GM23248 (cell line): Measurements from ENCODE around the gene CXADR. TPM values are rescaled to one million over a fixed set of nuclear protein-coding genes. Genes with fewer than 3 reads are reported as not detected.
"Not testable (repeated sequence)": the region's sequence is repeated elsewhere in the genome, so short reads cannot be mapped to it uniquely, and the experiment has no call there.

Experiments
- DNase-seq: peaks from one replicate; pipeline ENCODE4 v3.0.0-alpha.2; 2015
- H2AFZ ChIP-seq: fragments of 200-600 bp; sonication (generic); 2 replicates; pipeline ENCODE4 v1.6.1; 2016; ENCODE audit warnings: antibody characterized with exemption
- H3F3A ChIP-seq: fragments of 200-600 bp; sonication (generic); 2 replicates; pipeline ENCODE4 v1.6.1; 2016; ENCODE audit warnings: mild to moderate bottlenecking, antibody characterized with exemption, mixed run types; ENCODE audit not compliant: insufficient read depth
- H3K27ac ChIP-seq: fragments of 200-600 bp; sonication (generic); 2 replicates; pipeline ENCODE4 v1.5.1; 2016; ENCODE audit warnings: mild to moderate bottlenecking
- H3K27me3 ChIP-seq: fragments of 200-600 bp; sonication (generic); replicated peaks from 2 replicates; pipeline ENCODE4 v1.6.1; 2016; ENCODE audit warnings: mild to moderate bottlenecking; ENCODE audit not compliant: insufficient read depth
- H3K36me3 ChIP-seq: fragments of 200-600 bp; sonication (generic); 2 replicates; pipeline ENCODE4 v1.6.1; 2016; ENCODE audit warnings: low read depth, mild to moderate bottlenecking
- H3K4me1 ChIP-seq: fragments of 200-600 bp; sonication (generic); 2 replicates; pipeline ENCODE4 v1.6.1; 2016; ENCODE audit warnings: mild to moderate bottlenecking; ENCODE audit not compliant: insufficient read depth
- H3K4me2 ChIP-seq: fragments of 200-600 bp; sonication (generic); one replicate; pipeline ENCODE4 v1.6.1; 2016; ENCODE audit warnings: mild to moderate bottlenecking; ENCODE audit not compliant: unreplicated experiment
- H3K4me3 ChIP-seq: fragments of 200-600 bp; sonication (generic); 2 replicates; pipeline ENCODE4 v1.5.1; 2016; ENCODE audit warnings: mild to moderate bottlenecking
- H3K79me2 ChIP-seq: fragments of 200-600 bp; sonication (generic); 2 replicates; pipeline ENCODE4 v1.6.1; 2016; ENCODE audit warnings: mild to moderate bottlenecking; ENCODE audit not compliant: insufficient read depth
- H3K9ac ChIP-seq: fragments of 200-600 bp; sonication (generic); 2 replicates; pipeline ENCODE4 v1.6.1; 2016; ENCODE audit warnings: mild to moderate bottlenecking
- H3K9me2 ChIP-seq: fragments of 200-600 bp; sonication (generic); 2 replicates; pipeline ENCODE4 v1.6.1; 2016; ENCODE audit warnings: mixed run types, mild to moderate bottlenecking, moderate library complexity; ENCODE audit not compliant: insufficient read depth
- H3K9me3 ChIP-seq: fragments of 200-600 bp; sonication (generic); one replicate; pipeline ENCODE4 v1.6.1; 2017; ENCODE audit warnings: low read depth
- H4K20me1 ChIP-seq: fragments of 200-600 bp; sonication (generic); 2 replicates; pipeline ENCODE4 v1.6.0; 2016; ENCODE audit not compliant: insufficient read depth
- EZH2 ChIP-seq: fragments of 200-600 bp; sonication (generic); IDR thresholded peaks from 2 replicates; pipeline ENCODE4 v1.6.1; 2018; ENCODE audit warnings: antibody characterized with exemption, mild to moderate bottlenecking; ENCODE audit not compliant: insufficient read depth, poor library complexity, severe bottlenecking
- EZH2phosphoT487 ChIP-seq: fragments of 200-600 bp; sonication (generic); IDR thresholded peaks from 2 replicates; pipeline ENCODE4 v1.6.1; 2018; ENCODE audit warnings: antibody characterized with exemption, moderate library complexity, mild to moderate bottlenecking, low read depth; ENCODE audit not compliant: insufficient read depth
- WGBS, 2 experiments: methylation state at CpG; one replicate each; pipeline ENCODE4 v1.1.6; 2015 to 2017; ENCODE audit warnings: low lambda C conversion rate in 2 of 2, low coverage in 1 of 2; ENCODE audit errors: missing lambda C conversion rate in 2 of 2; 5-methylcytosine and 5-hydroxymethylcytosine counted together
- in situ Hi-C: fragments of 300-500 bp; cut with MboI; formaldehyde crosslinking; loops from 2 replicates; pipeline ENCODE4 v1.15.0; 2020
- polyA plus RNA-seq: library from polyadenylated mRNA; unstranded; fragments of >200 nt; fragmentation: Nextera tagmentation; extraction: Ambion mirVana; gene quantifications from 2 replicates; pipeline ENCODE4 v1.2.1, GENCODE V29; 2016
- total RNA-seq: library from RNA; depleted of rRNA; stranded (reverse); fragments of >200 nt; shearing (Covaris generic); gene quantifications from 2 replicates; pipeline ENCODE4 v1.2.3, GENCODE V29; 2014

CXADR gene
- total and polyA plus RNA-seq, 2 experiments from 2014 or later: 0.23 TPM; not detected in 1

DNA sequence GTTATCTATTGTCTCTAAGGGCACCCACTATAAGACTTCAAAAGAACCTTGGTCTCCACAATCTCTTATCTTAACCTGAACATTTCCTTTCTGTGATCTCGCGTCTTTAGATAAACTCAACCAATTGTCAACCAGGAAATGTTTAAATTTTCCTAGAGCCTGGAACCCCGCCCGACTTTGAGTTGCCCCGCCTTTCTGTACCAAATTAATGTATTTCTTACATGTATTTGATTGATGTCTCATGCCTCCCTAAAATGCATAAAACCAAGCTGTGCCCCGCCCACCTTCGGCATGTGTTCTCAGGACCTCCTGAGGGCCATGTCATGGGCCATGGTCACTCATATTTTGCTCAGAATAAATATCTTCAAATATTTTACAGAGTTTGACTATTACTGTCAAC lies 5.9 kb upstream of the CXADR start:
- no peaks in the 10 kb centered on the region for H4K20me1 ChIP-seq
- H2AFZ ChIP-seq: no peak overlapping the region
- H3K9ac ChIP-seq: no peak overlapping the region
- WGBS, 2 experiments: 78 to 90% methylated on average over 7 of the region's 7 CpGs
- H3F3A ChIP-seq: peaks cover 4% of the 10 kb centered on the region
- no peak overlapping the region for H3K27ac ChIP-seq
- H3K9me2 ChIP-seq: no peaks in the 10 kb centered on the region
- H3K4me3 ChIP-seq: no peak overlapping the region
- DNase-seq: no peak
- no peaks in the 10 kb centered on the region for H3K9me3 ChIP-seq
- no peak for TF ChIP-seq EZH2phosphoT487
- no peak overlapping the region for H3K4me2 ChIP-seq
- peaks cover 4% of the 10 kb centered on the region; the same call in 1 of the 2 replicates for H3K27me3 ChIP-seq
- H3K4me1 ChIP-seq: peaks cover 6% of the 10 kb centered on the region; the same call in 1 of the 2 replicates
- no peaks in the 10 kb centered on the region for H3K36me3 ChIP-seq
- in situ Hi-C loops: no loop called here
- no peaks in the 10 kb centered on the region for H3K79me2 ChIP-seq

DNA sequence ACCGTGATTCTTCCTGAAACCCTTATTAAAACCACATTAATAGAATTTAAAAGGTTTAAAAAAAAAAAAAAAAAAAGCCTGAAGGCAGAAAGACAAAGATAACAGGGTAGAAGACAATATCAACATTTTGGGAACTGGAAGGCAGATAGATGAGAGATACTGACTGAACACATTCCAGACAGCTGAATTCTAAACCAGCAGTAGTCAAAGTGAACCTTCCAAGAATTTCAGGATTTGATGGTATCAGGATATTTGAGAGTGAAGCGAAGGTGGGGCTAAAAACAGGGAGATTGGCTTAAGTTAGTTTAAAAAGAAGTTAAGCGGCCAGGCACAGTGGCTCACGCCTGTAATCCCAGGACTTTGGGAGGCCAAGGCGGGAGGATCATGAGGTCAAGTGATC lies 5.3 kb upstream of the CXADR start:
- Histone ChIP-seq H3K9me3 (no peaks in the 10 kb centered on the region), H3K9me2 (no peaks in the 10 kb centered on the region), H3F3A (peaks cover 7% of the 10 kb centered on the region), H3K27ac (no peak overlapping the region), H3K9ac (no peak overlapping the region), H3K36me3 (no peaks in the 10 kb centered on the region), H3K79me2 (no peaks in the 10 kb centered on the region), H3K4me3 (no peak overlapping the region), H3K27me3 (peaks cover 8% of the 10 kb centered on the region; the same call in 1 of the 2 replicates), H2AFZ (no peak overlapping the region), H3K4me2 (no peak overlapping the region), H4K20me1 (no peaks in the 10 kb centered on the region), H3K4me1 (peaks cover 9% of the 10 kb centered on the region; the same call in 1 of the 2 replicates)
- TF ChIP-seq EZH2phosphoT487 (no peak), EZH2 (no peak)
- in situ Hi-C loops: no loop called here
- 80 to 82% methylated on average over 5 of the region's 5 CpGs for WGBS, 2 experiments
- no peak for DNase-seq

GRCh38 chr21:17513214-17514123 lies 626 bp downstream of the CXADR start:
- no peak overlapping the region for H3K27ac ChIP-seq
- 3 to 4% methylated on average over 35 to 69 of the region's 69 CpGs for WGBS, 2 experiments

GRCh38 chr21:17514124-17514845 lies 1.4 kb downstream of the CXADR start:
- Histone ChIP-seq H3K4me1 (peaks cover 9% of the 10 kb centered on the region; the same call in 1 of the 2 replicates), H3K9me3 (no peaks in the 10 kb centered on the region), H3K27me3 (peaks cover 32% of the 10 kb centered on the region), H3K9me2 (no peaks in the 10 kb centered on the region), H4K20me1 (no peaks in the 10 kb centered on the region), H2AFZ (no peak overlapping the region), H3K36me3 (no peaks in the 10 kb centered on the region), H3F3A (peaks cover 7% of the 10 kb centered on the region), H3K79me2 (no peaks in the 10 kb centered on the region), H3K27ac (no peak overlapping the region), H3K4me2 (peak overlapping the region; percentile 72), H3K9ac (no peak overlapping the region), H3K4me3 (no peak overlapping the region; the same call in 1 of the 2 replicates)
- DNase-seq: peak; percentile 27
- TF ChIP-seq EZH2 (no peak), EZH2phosphoT487 (no peak)
- 88 to 91% methylated on average over 13 of the region's 13 CpGs for WGBS, 2 experiments
- in situ Hi-C loops: no loop called here

More at GRCh38 chr21:17513214-17514123, 626 bp downstream of the CXADR start:
- H3K27me3 ChIP-seq: peaks cover 32% of the 10 kb centered on the region
- H3K9ac ChIP-seq: no peak overlapping the region
- no peaks in the 10 kb centered on the region for H3K36me3 ChIP-seq
- H2AFZ ChIP-seq: peak overlapping the region; percentile 48
- peaks cover 9% of the 10 kb centered on the region; the same call in 1 of the 2 replicates for H3K4me1 ChIP-seq
- no peaks in the 10 kb centered on the region for H3K9me3 ChIP-seq
- no peaks in the 10 kb centered on the region for H4K20me1 ChIP-seq
- in situ Hi-C loops: no loop called here
- peak; percentile 42 for DNase-seq
- H3K4me3 ChIP-seq: peak overlapping the region; percentile 63
- no peaks in the 10 kb centered on the region for H3K79me2 ChIP-seq
- peaks cover 7% of the 10 kb centered on the region for H3F3A ChIP-seq
- TF ChIP-seq EZH2phosphoT487 (no peak), EZH2 (no peak)
- peak overlapping the region; percentile 72 for H3K4me2 ChIP-seq
- H3K9me2 ChIP-seq: no peaks in the 10 kb centered on the region

DNA sequence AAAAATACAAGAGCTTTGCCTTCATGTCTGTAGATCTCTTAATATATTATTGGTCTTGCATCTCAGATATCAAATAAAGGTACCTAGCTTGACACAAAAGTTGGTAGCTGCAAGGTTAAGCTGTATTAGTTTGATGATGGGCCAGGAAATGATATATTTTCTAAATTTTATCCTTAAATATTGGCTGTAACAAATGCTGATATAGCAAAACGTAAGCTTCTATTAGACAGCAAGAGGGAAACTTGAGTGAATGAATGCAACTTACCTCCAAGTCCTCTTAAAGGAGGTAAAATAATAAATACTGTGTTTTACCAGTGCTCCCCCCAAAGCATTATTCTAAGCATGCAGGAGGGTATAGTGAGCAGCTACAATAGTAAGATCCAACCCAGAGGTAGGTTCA lies 4.2 kb downstream of the CXADR start:
- H2AFZ ChIP-seq, H3K4me2 ChIP-seq, H3F3A ChIP-seq, in situ Hi-C loops, H3K9me3 ChIP-seq, H3K4me3 ChIP-seq, DNase-seq, H3K27ac ChIP-seq, H3K9me2 ChIP-seq, H3K9ac ChIP-seq, H3K36me3 ChIP-seq, H3K79me2 ChIP-seq, H4K20me1 ChIP-seq, H3K4me1 ChIP-seq: not testable (repeated sequence)
- H3K27me3 ChIP-seq: peaks cover 34% of the 10 kb centered on the region
- 43 to 49% methylated on average over 1 of the region's 1 CpG for WGBS, 2 experiments
